HFFc6 (cell line): ENCODE measurements around the gene AGA. TPM values are rescaled to one million over a fixed set of nuclear protein-coding genes. Genes with fewer than 3 reads are reported as not detected.
A peak's percentile ranks its signal among the peaks of the same experiment; 100 is the strongest.

Source experiments
- DNase-seq: peaks from one replicate; pipeline ENCODE4 v3.0.0-alpha.2; 2018
- H3K27ac Mint-ChIP-seq: 2 replicates; pipeline ENCODE4 v1.8.0; 2020; ENCODE audit warnings: mild to moderate bottlenecking, mixed read lengths
- H3K27me3 Mint-ChIP-seq: 2 replicates; pipeline ENCODE4 v1.8.0; 2021; ENCODE audit warnings: mild to moderate bottlenecking, moderate library complexity, mixed read lengths; ENCODE audit not compliant: insufficient read depth
- H3K36me3 Mint-ChIP-seq: 2 replicates; pipeline ENCODE4 v1.8.0; 2021; ENCODE audit warnings: low read depth, mixed read lengths
- H3K4me1 Mint-ChIP-seq: 2 replicates; pipeline ENCODE4 v1.8.0; 2020; ENCODE audit warnings: low read depth, mixed read lengths
- H3K4me3 Mint-ChIP-seq: 2 replicates; pipeline ENCODE4 v1.8.0; 2020; ENCODE audit warnings: mild to moderate bottlenecking, moderate library complexity, mixed read lengths
- H3K9me3 Mint-ChIP-seq: 2 replicates; pipeline ENCODE4 v1.8.0; 2020; ENCODE audit warnings: mild to moderate bottlenecking, mixed read lengths
- CTCF ChIP-seq: fragments of 200-600 bp; sonication (generic); IDR thresholded peaks from 2 replicates; pipeline ENCODE4 v1.5.0; 2021; ENCODE audit warnings: antibody characterized with exemption, mild to moderate bottlenecking
- long read RNA-seq: library from polyadenylated mRNA; unstranded; transcript quantifications from one replicate; pipeline ENCODE4 v2.0.0, GENCODE V29; 2019
- total RNA-seq, 6 experiments: library from RNA; stranded (reverse); fragmentation: NEBNext Ultra II Directional; extraction: Animal tissue kit (Norgen Biotek cat#: 25700); gene quantifications; 2 replicates in 1 of 6; 3 replicates in 5 of 6; pipeline ENCODE4 v1.2.3, GENCODE V29; 2021

Gene AGA
- 10 to 100 TPM; 41.5 to 53.7 (median 47.4) TPM for total RNA-seq
- long read RNA-seq, transcript AGA-201 (9 exons, 2,107 nt): major isoform, 75 of 86 reads
- long read RNA-seq, partial matches to known transcripts: 2 of 86 reads
- long read RNA-seq, other reads (novel, unspliced or antisense): 9 of 86 reads

GRCh38 chr4:177441803-177442622 lies at the start of gene AGA:
Gene AGA (minus strand): TSS chr4:177442437. CDS start chr4:177442375, 62 bp downstream.
- DNase-seq: peak; percentile 92
- H3K4me3 Mint-ChIP-seq: peak within 1 kb of the TSS; percentile 92
- H3K4me1 Mint-ChIP-seq: peaks cover 66% of the 10 kb centered on the region
- H3K9me3 Mint-ChIP-seq: peaks cover 4% of the 10 kb centered on the region; the same call in 1 of the 2 replicates
- H3K36me3 Mint-ChIP-seq: peaks cover 43% of the 10 kb centered on the region
- H3K27me3 Mint-ChIP-seq: no peaks in the 10 kb centered on the region
- no peak; the same call in 1 of the 2 replicates for TF ChIP-seq CTCF
- peak within 1 kb of the TSS; percentile 91 for H3K27ac Mint-ChIP-seq

- Mint-ChIP-seq H3K4me1 (peaks cover 53% of the 10 kb centered on the region), H3K27ac (no peak overlapping the region), H3K9me3 (peaks cover 3% of the 10 kb centered on the region; the same call in 1 of the 2 replicates), H3K36me3 (peaks cover 29% of the 10 kb centered on the region), H3K27me3 (no peaks in the 10 kb centered on the region), H3K4me3 (no peak overlapping the region)
- no peak for TF ChIP-seq CTCF
- DNase-seq: no peak
Measured at GRCh38 chr4:177492022-177492421, 49.8 kb upstream of the AGA start.

- H3K27ac Mint-ChIP-seq: no peak overlapping the region
- H3K4me1 Mint-ChIP-seq: peaks cover 66% of the 10 kb centered on the region
- no peak for DNase-seq
- peaks cover 3% of the 10 kb centered on the region; the same call in 1 of the 2 replicates for H3K9me3 Mint-ChIP-seq
- TF ChIP-seq CTCF: no peak
- H3K4me3 Mint-ChIP-seq: no peak overlapping the region
- H3K36me3 Mint-ChIP-seq: peaks cover 32% of the 10 kb centered on the region
- H3K27me3 Mint-ChIP-seq: no peaks in the 10 kb centered on the region
Measured at GRCh38 chr4:177490769-177491168, 48.5 kb upstream of the AGA start.

- peaks cover 77% of the 10 kb centered on the region for H3K4me1 Mint-ChIP-seq
- H3K36me3 Mint-ChIP-seq: peaks cover 36% of the 10 kb centered on the region
- peak overlapping the region; percentile 84 for H3K27ac Mint-ChIP-seq
- H3K27me3 Mint-ChIP-seq: peaks cover 2% of the 10 kb centered on the region; the same call in 1 of the 2 replicates
- DNase-seq: peak; percentile 67
- peaks cover 3% of the 10 kb centered on the region; the same call in 1 of the 2 replicates for H3K9me3 Mint-ChIP-seq
- TF ChIP-seq CTCF: no peak
- H3K4me3 Mint-ChIP-seq: peak overlapping the region; percentile 34
Measured at GRCh38 chr4:177489471-177490246, 47.4 kb upstream of the AGA start.

DNA sequence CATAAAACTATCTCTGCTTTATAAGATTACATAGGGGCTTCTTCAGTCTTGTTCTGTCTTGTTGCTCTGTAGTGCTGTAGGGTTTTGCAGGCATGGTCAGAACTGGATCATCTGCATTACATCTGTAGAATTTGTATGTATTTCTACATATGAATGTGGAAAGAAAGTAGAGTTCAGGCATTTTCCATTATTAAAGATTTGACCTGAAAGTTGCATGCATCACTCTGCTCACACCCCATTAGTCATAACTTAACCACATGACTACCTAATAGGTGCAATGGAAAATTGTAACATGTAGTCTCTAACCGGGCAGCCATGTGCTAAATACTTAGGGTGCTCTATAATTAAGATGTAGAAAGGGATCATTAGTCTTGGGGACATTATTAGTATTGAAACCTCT lies 45.7 kb upstream of the AGA start:
- DNase-seq: no peak
- H3K36me3 Mint-ChIP-seq: peaks cover 38% of the 10 kb centered on the region

More for the DNA sequence above, 45.7 kb upstream of the AGA start:
- H3K4me3 Mint-ChIP-seq: no peak overlapping the region
- H3K27me3 Mint-ChIP-seq: peaks cover 2% of the 10 kb centered on the region; the same call in 1 of the 2 replicates
- TF ChIP-seq CTCF: no peak
- H3K9me3 Mint-ChIP-seq: peaks cover 3% of the 10 kb centered on the region; the same call in 1 of the 2 replicates
- H3K4me1 Mint-ChIP-seq: peaks cover 94% of the 10 kb centered on the region
- no peak overlapping the region; the same call in 1 of the 2 replicates for H3K27ac Mint-ChIP-seq
